NCI-H226 (cell line): ENCODE measurements around the gene TUBGCP6.

Source experiments
- DNase-seq: peaks from one replicate; pipeline ENCODE4 v3.0.0-alpha.2; 2015

The TUBGCP6 gene

DNA sequence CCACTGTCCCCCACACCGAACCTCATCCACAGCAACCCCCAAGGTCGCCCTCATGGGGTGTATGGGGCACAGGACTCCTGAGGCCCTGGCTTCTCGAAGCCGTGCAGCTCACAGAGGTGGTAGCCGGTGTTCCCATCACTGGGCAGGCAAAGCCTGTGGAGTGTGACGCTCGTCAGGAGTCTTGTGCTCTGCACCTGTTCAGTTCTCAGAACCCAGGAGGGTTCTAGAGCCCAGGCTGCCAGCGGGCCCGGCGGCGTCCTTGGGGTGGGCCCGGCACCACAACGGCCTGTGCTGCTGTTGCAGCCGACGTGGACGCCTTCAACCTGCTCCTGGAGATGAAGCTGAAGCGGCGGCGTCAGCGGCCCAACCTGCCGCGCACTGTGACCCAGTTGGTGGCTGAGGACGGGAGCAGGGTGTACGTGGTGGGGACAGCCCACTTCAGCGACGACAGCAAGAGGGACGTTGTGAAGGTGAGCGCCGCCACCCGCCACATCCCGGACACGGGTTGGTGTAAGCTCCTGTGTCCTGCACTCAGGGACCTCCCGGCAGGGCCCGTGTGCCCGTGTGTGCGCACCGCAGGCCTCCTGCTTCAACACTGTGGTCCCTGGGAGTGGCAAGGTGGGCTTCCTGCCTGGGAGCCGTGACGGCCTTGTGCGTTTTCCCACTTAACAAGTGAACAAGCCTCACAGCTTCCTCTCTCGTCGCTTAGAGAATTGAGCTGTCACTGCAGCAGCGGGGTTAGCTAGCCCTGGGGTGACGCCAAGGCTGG, 50.6 kb downstream of the TUBGCP6 start:
- DNase-seq, result no peak

DNA sequence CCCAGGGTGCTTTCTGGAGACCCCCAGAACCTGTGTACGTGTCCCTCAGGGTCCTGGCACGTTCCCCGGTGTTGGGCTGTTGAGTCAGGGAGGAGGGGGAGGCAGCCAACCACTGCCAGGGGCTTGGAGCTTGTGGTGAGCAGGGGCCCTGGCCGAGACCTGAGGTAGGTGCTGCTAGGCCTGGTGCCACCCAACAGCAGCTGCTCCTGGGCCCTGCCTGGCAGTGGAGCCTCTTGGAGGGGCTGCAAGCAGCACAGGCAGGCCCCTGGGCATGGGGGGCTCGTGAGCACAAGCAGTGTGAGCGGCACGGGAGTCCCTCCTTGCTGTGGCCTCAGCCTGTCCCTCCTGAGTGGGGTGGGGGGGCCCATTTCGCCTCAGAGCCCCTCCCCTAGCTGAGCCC, 51.2 kb downstream of the TUBGCP6 start:
- no peak for DNase-seq

DNA sequence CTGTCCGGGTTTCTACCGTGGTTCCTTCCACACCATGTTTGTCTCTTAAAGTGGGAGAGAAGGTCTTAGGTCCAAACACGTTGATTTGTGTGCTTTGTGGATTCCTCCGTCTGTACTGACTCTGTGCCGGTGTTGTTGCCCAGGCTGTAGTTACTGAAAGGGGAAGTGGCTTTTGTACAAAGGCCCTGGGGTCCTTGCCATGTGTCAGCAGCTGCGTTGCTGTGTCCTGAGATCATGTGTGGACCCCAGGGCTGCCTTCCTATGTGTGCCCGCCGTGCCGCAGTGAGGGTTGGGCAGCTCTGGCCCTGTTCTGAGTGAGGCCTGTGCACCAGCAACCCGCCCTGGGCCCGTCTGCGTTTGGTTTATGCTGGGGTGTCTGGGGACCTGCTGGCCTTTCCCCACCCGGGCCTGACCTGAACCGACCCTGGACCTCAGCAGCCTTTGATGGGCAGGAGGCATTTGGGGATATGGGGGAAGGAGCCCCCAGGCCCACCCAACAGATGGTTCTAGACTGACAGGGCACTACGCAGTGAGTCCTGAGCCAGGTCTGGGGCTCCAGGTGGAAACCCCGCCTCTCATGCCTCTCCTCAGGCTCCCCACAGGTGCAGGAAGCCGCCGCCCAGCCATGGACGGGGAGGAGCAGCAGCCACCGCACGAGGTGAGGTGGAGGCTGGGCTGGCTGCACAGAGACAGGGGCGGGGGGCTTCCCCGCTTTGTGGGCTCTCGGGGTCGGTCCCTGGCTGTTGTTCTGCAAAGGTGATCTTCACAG, 52.2 kb downstream of the TUBGCP6 start:
- no peak for DNase-seq

DNA sequence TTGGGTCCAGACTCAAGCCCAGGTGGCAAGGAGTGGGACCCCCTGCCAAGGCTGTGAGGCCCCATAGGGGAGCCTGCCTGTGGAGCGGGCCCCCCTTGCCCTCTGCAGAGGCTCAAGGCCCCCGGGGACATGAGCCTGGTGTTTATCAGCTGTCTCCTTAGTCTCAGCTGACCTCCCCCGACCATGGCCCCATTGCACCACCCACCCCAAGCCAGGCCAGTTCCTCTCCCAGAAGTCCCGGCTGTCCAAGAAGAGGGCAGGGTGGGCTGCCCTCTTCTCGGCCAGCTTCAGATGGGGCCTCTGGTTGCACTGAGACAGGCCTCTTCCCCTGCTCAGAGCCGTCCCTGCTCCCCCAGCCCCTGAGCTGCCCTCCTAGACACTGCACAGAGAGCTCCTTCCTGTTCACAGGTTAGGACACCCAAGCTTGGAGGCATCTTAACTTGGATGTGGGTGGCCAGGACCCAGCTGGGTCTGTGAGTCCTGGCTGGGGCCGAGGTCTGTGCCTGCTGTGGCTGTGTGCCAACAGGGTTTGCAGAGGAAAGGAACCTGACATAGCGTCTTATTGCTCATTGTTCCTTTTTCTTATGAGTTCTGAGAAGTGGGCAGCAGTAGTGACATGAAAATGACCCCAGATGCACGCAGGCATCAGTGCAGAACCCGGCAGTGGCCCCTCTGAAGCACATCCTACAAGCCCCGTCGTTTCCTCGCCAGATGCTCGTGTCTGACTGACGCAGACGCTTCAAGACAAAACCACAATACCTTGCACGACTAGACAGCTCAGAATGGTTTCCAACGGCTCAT, 53.7 kb downstream of the TUBGCP6 start:
- DNase-seq, result no peak

DNA sequence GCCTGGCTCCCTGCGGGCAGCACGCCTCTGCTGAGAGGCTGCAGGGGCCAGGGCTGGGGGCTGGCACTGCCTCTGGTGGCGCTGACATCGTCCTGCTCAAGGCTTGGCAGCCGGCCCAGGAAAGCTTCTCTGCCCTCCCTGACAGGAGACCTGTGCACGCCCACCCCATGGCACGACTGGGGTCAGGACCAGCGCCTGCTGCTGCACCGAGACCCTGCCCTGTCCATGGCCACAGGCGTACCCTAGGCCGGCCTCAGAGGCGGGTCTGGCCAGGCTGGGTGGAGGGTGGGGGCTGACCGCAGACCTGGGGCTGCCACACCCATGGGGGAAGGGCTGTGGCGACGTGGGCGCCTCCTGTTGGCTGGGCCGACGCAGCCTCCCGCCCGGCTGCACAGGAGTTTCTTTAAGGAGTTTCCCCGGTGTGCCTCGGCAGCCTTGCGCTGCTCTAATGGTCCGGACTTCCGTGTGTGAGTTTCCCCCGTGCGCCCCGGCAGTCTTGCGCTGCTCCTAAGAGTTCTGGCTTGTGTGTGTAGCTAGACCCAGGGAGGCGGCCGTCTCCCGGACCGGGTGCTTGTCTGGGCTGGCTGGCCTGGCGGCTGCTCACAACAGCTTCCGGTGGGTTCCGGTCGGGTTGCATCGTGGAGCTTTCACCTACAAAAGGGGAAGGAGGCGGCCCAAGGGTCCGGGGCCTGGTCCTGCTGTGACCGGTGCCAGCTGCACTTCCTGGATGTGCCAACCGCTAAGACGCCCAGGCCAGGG, 54.5 kb downstream of the TUBGCP6 start:
- DNase-seq, result peak; percentile 41

DNA sequence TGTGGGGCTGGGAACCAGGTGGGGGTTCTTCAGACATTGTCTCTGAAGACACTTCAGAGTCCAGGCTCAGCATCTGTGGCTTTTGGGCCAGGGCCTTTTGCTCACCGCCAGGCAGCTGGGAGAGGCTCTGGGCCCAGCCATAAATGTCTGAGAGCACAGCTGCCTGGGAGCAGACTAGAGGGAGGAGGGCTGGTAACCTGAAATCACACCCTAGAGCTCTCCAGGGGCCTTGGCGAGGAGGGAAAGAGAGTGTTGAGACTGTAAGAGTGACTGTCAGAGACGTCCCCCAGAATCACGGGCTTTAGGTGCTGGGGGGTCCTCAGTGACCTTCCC, 55.0 kb downstream of the TUBGCP6 start:
- DNase-seq, result no peak

DNA sequence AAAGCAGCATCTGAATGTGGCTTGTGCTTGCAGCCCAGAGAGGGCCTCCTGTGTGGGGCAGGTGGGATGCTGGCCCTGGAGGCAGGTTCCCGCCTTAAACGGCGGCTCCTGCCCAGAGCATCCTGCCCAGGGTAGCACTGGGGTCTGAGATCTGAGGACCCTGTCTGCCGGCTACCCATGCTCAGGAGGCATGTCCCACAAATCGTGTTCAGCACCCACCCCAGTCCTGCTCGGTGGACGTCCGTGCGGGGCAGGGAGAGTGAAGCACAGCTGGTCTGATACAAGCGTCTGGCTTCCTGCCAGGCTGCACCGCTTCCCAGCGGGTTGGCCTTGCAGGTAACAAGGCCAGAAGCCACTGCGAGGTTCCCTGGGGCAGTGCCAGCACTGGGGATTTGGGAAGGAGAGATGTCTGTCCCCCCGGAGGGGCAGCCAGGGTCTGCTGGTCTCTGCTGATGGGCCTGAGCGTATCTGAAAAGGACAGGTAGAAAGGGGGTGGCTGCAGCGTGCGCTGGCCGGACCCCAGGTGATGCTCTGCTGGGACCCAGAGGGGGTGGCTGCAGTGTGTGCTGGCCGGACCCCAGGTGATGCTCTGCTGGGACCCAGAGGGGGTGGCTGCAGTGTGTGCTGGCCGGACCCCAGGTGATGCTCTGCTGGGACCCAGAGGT, 55.5 kb downstream of the TUBGCP6 start:
- DNase-seq, result no peak

DNA sequence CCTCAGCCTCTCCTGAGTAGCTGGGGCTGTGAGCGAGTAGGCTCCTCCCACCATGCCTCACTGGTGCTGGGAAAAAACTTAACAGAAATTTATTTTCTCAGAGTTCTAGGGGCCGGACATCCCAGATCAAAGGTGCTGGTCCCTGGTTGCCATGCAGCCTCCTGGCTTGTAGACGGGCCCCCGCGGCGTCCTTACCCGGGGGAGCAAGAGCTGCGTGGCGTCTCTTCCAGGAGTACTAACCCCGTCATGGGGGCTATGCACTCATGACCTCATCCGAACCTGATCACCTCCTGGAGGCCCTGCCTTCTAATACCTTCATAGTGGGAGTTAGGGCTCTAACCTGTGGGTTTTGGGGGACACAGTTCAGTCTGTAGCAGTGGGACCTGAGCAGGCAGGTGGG, 56.5 kb downstream of the TUBGCP6 start:
- no peak for DNase-seq

DNA sequence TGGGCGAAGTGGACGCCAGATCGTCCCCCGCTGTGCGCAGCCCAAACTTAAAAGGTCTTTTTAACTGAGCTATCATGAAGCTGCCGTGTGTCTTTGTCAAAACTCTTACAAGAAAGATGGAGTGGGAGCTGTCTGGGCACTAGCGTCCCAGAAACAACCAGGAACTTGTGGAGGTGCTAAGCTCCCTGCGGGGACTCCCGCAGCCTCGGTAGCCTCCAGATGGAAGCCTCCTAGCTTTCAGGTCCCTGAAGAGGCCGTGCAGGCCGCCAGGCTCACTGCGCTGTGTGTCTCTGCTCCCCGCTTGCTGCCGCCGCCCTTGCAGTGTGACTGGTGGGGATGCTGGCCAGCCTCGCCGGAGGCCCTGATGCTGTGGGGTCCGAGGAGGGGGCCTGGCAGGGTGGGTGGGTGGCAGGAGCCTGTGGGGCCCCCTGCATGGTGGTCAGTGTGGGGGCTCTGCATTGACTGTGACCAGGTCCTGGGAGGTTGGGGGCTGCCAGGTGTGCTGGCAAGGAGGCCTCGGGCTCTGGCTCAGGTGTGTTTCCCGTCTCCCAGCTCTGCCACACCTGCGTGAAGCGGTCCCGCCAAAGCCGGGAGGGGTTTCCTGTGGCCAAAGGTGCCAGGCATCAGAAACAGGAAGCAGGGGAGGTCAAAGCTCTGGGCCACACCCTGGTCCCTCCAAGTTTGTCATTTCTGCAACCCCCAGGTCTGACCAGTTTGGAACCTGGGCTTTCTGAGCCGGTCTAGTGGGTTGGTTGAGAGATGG, 57.9 kb downstream of the TUBGCP6 start:
- DNase-seq, result no peak

DNA sequence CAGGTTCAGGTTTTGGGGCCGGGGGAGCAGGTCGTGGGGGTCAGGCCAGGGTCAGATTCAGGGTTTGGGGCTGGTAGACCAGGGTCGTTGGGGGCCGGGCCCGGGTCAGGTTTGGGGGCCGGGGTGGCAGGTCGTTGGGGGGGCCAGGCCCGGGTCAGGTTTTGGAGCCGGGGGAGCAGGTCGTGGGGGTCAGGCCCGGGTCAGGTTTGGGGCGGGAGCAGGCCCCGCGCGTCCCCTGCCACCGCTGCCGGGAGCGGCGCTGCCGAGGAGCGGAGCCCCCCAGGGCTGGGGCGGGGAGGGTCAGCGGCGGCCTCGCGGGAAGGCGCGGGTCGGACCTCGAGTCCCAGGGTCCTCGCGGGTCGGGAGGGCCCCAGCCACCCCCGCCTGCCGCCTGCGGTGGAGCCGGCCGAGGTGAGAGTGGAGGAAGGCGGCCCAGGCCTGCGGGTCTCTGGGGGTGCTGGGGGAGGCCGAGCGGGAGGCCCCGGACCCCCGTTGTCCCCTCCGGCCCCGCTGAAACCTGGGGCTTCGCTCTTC, 58.6 kb downstream of the TUBGCP6 start:
- DNase-seq, result no peak

DNA sequence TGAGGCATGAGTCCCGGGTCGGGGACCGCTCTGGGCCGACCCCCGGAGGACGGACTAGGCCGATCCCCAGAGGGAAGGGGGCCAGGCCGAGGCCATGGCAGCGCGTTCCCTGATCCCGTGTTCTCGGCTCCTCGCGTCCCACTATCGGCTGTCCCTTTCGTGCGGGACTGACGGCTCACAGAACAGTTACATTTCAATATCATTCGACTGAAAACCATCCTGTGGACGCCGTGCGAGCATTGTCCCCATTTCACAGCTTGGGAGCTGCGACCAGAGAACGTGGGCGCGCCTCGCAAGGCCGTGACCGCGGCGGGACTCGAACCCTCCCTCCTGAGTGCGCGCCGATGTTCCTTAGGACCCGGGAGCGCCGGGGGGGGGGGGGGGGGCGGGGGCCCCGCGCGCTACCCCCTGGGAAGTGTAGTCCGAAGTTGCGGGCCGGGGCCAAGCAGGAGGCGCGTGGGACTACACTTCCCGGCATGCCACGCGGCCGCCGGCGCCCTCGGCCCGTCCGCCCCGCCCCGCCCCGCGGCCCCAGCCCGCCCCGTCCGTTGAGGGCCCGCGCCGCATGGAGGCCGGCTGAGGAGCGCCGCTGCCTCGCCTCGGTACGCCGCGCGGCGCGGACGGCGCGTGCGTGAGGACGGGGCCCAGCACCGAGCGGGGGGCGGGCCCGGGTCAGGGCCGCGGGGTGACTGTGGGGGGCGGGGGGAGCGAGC, 59.3 kb downstream of the TUBGCP6 start, which contains the start of gene TRABD:
Gene TRABD, plus strand, starts transcription at position 539 of the 713 bp plus-strand sequence. CDS start 7,148 bp downstream, outside the sequence.
- peak; percentile 41 for DNase-seq

DNA sequence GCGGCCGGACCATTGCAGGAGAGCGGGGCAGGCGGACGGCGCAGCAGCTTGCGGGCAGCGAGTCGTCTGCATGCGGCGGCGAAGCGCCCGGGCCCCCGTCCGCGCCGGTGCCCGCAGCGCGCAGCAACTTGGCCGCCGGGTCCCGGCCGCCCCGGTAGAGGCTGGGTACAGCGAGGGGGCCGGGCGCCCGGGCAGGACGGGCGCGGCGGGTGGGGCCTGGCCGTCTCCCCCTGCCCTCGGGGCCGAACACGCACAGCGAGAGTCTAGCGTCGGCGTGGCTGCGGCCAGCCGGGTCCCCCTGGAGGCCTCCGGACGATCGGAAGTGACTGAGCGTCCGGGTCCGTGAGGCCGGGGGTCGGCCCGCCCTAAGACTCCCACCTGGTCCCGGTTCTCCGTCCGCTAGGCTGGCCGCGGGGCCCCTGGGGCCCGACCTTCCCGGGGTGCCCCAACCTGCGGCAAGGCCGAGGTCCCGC, 59.9 kb downstream of the TUBGCP6 start:
- DNase-seq, result no peak

DNA sequence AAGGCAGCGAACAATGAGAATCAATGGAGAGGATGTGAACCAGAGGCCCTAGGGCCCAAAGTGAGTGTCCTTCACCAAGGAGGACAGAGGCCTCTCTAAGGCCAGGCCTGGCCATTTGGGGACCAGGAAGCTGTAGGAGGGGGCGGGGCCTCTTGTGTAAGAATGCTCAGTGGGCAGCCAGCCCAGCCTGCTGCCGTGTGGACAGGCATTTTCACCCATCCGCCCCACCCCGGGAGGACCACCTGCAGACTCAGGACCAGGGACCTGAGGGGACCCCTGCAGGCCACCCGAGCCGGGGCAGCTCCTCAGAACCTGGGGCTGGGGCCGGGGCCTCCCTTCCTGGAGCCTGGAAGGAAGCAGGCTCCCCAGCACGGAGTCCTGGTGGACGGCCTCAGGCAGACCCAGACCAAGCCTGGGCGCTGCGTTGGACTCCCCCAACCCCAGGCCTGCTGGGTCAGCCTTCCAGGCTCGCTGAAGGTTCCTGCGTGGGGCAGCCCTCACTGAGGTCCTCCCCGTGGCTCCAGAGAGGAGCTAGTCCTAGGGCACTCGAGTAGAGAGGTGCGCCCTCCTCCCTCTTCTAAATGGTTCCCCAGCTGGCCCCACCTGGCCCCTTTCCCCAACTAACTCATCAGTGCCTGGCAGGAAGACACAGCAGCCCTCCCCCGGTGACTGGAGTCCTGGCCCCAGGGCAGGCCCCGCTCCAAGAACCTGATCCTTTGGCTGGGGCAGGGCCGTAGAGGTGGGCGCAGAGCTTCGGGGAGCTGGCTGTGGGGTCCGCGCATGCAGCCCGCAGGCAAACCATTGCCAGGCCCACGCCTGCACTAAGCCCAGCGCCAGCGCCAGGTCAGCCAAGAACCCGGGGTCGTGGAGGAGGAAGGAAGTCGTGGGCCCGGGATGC, 60.6 kb downstream of the TUBGCP6 start:
- peak; percentile 16 for DNase-seq

DNA sequence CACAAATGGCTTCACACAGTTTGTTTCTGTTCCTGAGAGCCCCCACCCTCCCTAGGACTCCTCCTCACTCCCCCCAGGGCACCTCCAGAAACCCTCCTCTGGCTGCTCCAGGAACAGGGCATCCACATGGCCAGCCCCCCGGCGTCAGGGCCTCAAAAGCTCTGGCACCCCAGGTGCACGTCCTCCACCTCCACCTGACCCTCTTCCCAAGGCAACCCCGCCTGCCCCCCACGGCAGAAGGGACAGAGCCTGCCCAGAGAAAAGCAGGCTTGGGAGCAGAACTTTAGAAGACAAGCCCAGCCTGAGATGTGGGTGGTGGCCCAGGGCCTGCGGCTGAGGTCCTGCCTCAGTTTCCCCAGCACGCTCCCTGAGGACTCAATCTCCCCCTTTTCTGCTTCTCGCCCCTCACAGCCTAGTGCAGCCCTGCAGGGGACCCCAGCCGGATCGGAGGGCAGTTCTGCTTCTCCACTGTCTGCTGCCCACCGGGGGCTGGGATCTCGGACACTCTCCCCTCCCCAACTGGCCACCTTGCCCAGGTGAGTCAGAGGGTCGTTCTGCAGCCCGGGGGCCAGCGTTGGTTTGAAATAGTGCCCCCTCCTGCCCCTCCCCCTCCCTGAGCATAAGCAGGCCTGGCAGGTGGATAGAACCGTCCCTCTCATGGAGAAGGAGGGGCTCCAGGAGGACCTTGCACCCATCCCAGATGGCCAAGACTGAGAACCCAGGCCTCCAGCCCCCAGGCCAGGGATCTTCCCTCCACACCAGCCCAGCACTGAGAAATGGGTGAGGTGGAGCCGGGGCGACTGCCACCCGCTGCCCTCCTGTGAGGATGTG, 61.5 kb downstream of the TUBGCP6 start:
- no peak for DNase-seq

DNA sequence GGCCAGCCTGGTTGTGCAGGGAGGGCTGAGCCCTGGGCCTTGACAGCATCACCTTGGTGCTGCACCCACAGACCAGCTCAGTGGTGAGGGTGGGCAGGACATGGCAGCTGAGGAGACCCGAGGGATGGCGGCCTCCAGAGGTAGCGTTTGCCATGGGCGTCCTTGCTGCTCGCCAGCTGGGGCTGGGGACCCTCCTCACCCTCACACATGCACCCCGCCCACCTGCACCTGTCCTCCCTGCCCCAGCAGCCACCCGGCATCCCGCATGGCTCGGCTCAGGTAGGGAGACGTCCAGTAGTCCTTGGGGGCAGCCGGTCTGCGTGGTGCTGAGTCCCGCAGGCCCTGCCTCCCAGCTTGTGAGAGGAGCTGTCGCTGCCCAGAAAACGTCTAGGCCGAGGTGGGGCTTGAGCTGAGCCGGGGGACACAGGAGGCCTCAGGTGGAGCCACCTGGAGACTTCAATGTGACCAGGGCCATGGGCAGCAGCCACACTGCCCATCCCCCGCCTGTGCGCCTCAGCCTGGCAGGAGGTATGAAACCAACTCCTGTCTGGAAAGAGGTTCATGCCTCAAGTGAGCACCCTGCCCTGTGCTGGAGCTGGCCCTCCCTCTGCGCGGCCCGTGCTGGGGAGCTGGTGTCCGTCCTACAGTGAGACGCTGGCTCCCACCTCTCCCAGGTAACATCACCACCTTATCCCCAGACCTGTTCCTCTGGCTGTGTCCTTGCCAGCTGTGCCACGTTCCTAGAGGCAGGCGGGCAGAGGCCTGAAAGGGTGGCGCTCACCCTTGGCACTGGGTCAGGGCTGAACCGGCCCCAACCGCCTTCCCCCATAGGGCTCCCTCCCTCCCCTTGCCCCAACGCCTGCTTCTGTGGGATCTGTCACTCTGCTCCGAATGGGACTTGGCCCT, 62.4 kb downstream of the TUBGCP6 start:
- DNase-seq, result no peak

DNA sequence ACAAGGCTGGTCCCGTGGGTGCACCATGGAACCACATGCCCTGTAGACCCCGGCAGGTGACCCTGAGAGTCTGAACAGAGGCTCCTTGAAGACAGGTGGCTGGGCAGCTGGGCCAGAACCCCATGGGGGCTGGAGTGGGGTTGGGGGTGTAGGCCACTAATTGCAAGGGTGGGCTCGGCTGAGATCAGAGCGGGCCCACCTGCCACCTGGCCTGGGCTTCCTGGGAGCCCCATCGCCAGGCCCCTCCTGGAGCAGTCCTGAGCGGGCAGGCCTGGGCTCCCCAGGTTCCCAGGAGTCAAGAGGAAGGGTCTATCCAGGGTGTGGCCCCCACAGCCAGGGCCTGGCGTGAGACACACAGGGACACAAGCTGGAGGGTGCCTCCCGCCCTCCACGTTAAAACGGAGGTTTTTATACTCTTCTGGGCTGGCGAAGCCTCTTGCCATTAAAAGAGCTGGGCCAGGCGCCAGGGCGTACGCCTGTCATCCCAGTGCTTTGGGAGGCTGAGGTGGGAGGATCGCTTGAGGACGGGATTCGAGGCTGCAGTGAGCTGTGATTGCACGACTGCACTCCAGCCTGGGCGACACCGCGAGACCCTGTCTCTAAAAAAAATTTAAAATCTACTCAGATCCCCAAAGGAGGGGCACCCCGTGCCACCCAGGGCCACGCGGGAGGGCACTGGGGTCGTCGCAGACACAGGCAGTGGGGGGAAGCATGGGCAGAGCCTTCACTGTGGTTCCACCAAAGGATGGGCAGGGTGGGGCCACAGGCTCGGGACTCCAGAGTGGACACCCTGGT, 63.9 kb downstream of the TUBGCP6 start:
- DNase-seq, result no peak
